Omental fat pad (tissue), 4 donors: ENCODE measurements around the gene TCF3. TPM values are rescaled to one million over a fixed set of nuclear protein-coding genes. Genes with fewer than 3 reads are reported as not detected.

Experiments
- ATAC-seq: fragments of 150-250 bp; one replicate; pipeline ENCODE4 v1.9.1; 2016; ENCODE audit warnings: mild to moderate bottlenecking, moderate library complexity; ENCODE audit not compliant: low FRiP score
- DNase-seq: peaks from one replicate; pipeline ENCODE4 v3.0.0-alpha.2; 2019; ENCODE audit warnings: low spot score
- total RNA-seq, 4 donors: library from RNA; depleted of rRNA; stranded (reverse); fragments of >200 nt; gene quantifications; one replicate each; pipeline ENCODE4 v1.1.0, GENCODE V29; 2016
- TF ChIP-seq, protein P1 (sequence below), 3 donors: fragments of 450-650 bp; IDR thresholded peaks; one replicate each; pipeline ENCODE4 v1.5.1; 2016 to 2017; ENCODE audit warnings: antibody characterized with exemption in 3 of 3, mild to moderate bottlenecking in 3 of 3, moderate library complexity in 2 of 3

Gene TCF3
- total RNA-seq, 4 donors from 2014 or later, result 24.2 to 46.6 (median 40.4) TPM

DNA sequence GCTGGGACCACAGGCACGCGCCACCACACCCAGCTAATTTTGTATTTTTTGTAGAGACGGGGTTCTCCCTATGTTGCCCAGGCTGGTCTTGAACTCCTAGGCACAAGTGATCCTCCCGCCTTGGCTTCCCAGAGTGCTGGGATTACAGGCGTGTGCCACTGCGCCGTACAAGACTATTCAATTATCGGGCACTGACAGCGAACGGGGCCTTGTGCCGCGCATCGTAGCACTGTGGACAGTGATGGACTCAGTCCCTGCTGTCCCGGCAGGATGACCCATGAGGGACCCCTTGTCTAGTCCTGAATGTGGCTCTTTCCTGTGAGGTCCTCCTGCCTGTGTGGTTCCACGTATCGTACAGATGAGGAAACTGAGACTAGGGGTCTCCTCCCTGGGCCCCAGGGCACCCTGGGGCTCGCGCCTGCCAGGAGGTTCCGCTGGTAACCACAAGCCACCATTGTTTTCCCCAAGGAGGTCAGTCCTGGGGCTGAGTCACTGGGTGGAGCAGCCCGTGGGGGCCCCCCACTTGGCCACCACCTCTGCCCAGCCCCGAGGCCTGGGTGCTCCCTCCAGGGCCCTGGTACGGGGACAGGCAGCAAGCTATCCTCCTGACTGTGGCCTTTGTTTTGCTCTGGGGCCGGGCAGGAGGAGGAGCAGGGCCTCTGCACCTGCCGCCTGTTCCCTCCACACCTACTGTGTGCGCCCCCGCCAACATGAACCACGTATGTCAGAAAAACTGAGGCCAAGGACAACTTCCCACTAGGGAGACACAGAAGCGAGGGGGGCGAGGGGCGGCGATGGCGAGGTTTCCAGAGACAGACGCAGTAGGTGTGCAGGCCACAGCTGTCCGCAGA is 2.9 kb upstream of the TCF3 start:
- no peak for ATAC-seq
- TF ChIP-seq, protein P1, sequence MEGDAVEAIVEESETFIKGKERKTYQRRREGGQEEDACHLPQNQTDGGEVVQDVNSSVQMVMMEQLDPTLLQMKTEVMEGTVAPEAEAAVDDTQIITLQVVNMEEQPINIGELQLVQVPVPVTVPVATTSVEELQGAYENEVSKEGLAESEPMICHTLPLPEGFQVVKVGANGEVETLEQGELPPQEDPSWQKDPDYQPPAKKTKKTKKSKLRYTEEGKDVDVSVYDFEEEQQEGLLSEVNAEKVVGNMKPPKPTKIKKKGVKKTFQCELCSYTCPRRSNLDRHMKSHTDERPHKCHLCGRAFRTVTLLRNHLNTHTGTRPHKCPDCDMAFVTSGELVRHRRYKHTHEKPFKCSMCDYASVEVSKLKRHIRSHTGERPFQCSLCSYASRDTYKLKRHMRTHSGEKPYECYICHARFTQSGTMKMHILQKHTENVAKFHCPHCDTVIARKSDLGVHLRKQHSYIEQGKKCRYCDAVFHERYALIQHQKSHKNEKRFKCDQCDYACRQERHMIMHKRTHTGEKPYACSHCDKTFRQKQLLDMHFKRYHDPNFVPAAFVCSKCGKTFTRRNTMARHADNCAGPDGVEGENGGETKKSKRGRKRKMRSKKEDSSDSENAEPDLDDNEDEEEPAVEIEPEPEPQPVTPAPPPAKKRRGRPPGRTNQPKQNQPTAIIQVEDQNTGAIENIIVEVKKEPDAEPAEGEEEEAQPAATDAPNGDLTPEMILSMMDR (IDR thresholded peaks at IDR 0.05), result no peak

DNA sequence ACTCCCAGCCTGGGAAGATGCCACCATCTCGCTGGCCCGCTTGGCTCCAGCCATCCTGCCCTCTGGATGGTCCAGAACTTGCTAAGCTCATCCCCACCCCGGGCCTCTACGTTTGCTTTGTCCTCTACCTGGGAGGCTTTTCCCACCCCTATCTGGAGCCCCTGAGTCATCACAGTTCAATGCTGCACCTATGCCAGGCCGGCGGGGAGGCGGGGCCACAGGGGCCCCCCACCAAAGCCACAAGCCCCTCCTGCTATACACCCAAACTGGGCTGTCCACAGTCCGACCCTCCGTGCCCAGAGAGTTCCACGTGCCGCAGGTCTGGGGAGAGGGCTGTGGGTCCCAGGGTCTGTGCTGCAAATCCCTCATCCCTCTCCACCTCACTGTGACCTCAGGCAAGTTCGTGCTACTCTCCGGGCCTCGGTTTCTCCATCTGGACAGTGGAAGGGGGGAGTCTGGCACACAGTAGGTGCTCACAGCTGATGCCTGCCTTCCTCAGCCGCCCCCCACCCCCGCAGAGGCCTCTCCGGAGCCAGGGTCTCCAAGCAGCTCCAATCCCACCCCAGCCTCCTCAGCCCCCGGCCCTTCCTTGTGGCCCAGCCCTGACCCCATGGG is 1.9 kb upstream of the TCF3 start:
- ATAC-seq (no peak), DNase-seq (no peak)
- TF ChIP-seq, protein P1 (IDR thresholded peaks at IDR 0.05), result no peak

More for the DNA sequence above, 2.9 kb upstream of the TCF3 start:
- DNase-seq, result no peak

DNA sequence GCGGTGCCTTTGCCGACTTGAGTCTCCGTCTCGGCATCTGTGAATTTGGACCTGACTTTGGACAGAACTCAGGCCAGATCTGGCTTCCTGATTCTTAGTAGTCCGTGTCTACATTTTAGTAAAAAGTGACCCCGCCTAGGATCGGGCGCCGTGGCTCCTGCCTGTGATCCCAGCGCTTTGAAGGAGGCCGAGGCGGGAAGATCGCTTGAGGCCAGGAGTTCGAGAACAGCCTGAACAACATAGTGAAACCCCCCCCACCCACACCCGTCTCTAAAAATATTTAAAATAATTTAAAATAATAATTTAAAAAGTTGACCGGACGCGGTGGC is 849 bp upstream of the TCF3 start:
- TF ChIP-seq, protein P1 (IDR thresholded peaks at IDR 0.05), result no peak
- ATAC-seq, result no peak
- no peak for DNase-seq

DNA sequence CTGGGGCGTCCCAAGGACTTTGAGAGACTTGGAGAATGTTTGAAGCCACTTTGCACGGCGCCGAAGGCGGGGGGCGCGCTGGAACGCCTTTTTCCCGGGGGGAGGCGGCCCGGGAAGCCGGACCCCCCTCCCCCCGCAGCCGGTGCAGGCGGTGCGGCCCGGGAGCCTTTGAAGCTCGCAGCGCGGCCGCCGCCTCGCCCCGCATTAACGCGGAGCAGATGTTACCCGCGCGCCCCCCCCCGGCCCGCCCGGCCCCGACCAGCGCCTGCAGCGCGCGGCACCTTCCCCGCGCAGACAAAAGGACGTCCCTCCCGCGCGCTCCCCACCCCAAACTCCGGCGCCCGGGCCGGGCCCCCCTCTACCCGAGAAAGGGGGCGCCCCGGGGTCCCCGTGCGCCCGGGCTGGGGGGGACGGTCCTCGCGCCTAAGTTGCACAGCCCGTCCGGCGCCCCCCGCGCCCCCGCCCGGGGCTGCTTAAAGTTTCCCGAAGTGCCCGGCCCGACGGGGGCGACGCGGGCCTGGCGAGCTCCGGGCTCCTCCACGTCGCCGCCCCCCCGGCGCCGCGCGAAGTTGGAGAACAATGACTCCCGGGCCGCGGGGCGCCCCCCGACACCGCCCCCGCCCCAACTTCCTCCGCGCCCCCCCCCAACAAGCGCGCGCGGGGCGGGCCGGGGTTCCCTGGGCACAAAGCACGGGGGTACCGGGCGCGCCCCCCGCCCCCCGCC is 685 bp downstream of the TCF3 start:
- no peak for DNase-seq
- TF ChIP-seq, protein P1 (IDR thresholded peaks at IDR 0.05), result no peak
- ATAC-seq, result no peak

DNA sequence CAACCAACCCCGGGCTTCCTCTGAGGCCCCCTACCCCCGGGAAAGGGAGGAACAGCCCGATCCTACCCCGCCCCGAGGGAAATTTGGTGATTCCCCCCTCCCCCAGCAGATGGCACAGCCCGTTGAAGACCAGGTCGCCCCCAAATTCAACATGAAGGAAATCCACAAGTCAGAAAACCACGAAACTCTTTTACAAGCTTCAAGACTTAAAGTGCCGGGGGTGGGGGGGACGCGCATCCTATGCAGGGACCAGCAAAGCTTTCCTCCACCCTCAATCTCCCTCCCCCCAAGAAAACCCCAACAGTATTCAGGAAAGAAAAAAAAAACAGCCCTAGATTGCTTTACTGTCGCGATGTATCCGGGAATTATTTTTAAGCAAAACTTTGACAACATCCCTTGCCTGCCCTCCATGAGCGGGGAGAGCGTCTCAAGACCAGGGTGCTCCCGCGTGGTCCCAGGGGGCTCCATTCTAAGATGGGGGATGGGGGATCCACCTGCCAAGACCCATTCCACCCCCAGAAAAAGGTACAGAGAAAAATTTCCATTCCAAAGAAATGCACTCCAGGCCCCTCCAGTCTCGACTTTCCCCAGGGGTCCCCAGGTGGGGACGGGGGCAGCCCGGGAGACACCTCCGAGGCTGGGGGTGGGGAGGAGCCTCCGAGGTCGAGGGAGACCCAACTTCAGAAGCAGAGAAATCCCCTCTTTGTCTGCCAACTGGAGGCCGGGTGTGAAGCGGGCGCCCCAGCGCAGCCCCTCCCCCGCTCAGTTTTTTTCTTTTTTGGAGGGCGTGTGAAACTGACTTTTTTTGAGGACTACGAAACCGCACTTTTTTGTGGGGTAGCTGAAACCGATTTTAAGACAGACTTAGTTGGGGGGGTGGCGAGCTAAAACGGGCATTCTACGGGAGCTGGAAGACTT is 1.5 kb downstream of the TCF3 start:
- ATAC-seq, result no peak
- no peak for DNase-seq
- TF ChIP-seq, protein P1 (IDR thresholded peaks at IDR 0.05), result no peak
